Stimulated activated CD8-positive, alpha-beta memory T cell treated with anti-CD3 and anti-CD28 coated beads, Interleukin-15, amount 100 ng/mL, for 48 hours (primary cell): ENCODE results near the gene CRYZL1.

ENCODE experiments used
- DNase-seq, 2 donors: peaks; one replicate each; pipeline ENCODE4 v3.0.0-alpha.2; 2020; ENCODE audit warnings: low read depth in 2 of 2

The CRYZL1 gene

GRCh38 chr21:33560965-33561364 is 80.6 kb downstream of the CRYZL1 start:
- DNase-seq: no peak

- DNase-seq: no peak
These were observed 81.7 kb downstream of the CRYZL1 start for GRCh38 chr21:33559813-33560212.

- no peak for DNase-seq
These were observed 82.6 kb downstream of the CRYZL1 start for GRCh38 chr21:33558777-33559421.

GRCh38 chr21:33557447-33557846 is 84.1 kb downstream of the CRYZL1 start:
- DNase-seq: no peak

GRCh38 chr21:33554982-33555344 is 86.6 kb downstream of the CRYZL1 start:
- no peak for DNase-seq

- no peak for DNase-seq
These were observed 87.1 kb downstream of the CRYZL1 start for GRCh38 chr21:33554236-33554981.

- DNase-seq: no peak
These were observed 88.4 kb downstream of the CRYZL1 start for GRCh38 chr21:33552999-33553598.

- no peak for DNase-seq
These were observed 89.2 kb downstream of the CRYZL1 start for GRCh38 chr21:33552093-33552998.

- DNase-seq: no peak
These were observed 89.9 kb downstream of the CRYZL1 start for GRCh38 chr21:33551664-33552063.

- DNase-seq: no peak
These were observed 90.5 kb downstream of the CRYZL1 start for GRCh38 chr21:33550772-33551660.

- DNase-seq: no peak
These were observed 91.4 kb downstream of the CRYZL1 start for GRCh38 chr21:33549848-33550771.

- no peak for DNase-seq
These were observed 95.5 kb downstream of the CRYZL1 start for GRCh38 chr21:33546086-33546485.

- DNase-seq: no peak
These were observed 96.9 kb downstream of the CRYZL1 start for GRCh38 chr21:33544451-33545195.

GRCh38 chr21:33543505-33544129 is 97.9 kb downstream of the CRYZL1 start:
- peak; percentile 69 to 70 for DNase-seq

- DNase-seq: peak; percentile 96 to 97
These were observed 98.7 kb downstream of the CRYZL1 start, which contains the start of gene SON for GRCh38 chr21:33542640-33543504. Gene SON, plus strand, starts transcription at chr21:33543038. Its CDS starts 55 bp downstream, at chr21:33543093.

- peak; percentile 83 to 85 for DNase-seq
These were observed 99.5 kb downstream of the CRYZL1 start, which contains the start of gene GART for GRCh38 chr21:33541756-33542639. Gene GART, minus strand, starts transcription at chr21:33542117. Its CDS starts 2,802 bp downstream, at chr21:33539315.
